Measurements from ENCODE around the gene CHRNB4. TPM values are rescaled to one million over a fixed set of nuclear protein-coding genes. Genes with fewer than 3 reads are reported as not detected.

CHRNB4 gene
- total and polyA plus RNA-seq, 9 donors, result 0.12 to 1.0 (median 0.25) TPM; not detected in 5

GRCh38 chr15:78672285-78673014, 31.4 kb upstream of the CHRNB4 start:
- no peak for TF ChIP-seq CTCF (IDR thresholded peaks at IDR 0.05)
- no peaks in the 10 kb centered on the region for H3K4me1 ChIP-seq (ENCODE audit: insufficient read depth)
- DNase-seq, result no peak
- no peak overlapping the region for H3K4me3 ChIP-seq
- intact Hi-C loops (cut with DNase I), result no loop called here
- H3K36me3 ChIP-seq, result no peaks in the 10 kb centered on the region
- WGBS, 3 donors, result 65 to 69% (median 66%) methylated on average over 9 of the region's 9 CpGs
- H3K9me3 ChIP-seq, result no peaks in the 10 kb centered on the region
- H3K27me3 ChIP-seq, result no peaks in the 10 kb centered on the region
- H3K27ac ChIP-seq, result no peak overlapping the region

DNA sequence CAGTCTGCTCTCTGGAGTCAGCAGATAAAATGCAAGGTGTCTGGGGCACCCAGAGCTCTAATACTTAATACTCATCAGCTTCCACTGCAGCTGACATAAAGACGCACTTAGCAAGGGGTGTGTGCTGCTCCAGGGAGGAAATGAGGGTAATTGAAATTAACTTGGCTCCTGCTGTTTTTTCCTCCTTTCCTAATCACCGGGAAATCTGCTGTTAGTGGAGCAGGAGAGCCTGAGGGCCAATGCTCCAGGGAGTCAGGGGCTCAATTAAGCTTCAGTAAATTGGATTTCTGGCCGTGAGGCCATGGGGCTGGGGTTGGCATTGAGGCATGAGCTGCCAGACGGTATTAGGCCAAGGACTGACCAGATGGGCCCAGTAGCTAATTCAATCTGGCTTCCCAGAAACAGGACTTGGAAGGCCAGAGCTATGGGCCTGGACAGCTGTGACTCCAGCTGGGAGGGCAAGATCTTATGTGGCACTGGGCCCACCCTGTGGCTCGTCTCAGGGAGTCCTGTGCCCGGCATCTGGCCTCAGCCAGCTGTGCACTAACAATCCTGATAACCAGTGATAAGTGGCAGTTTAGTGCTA, 30.7 kb upstream of the CHRNB4 start:
- H3K4me1 ChIP-seq (ENCODE audit: insufficient read depth), result no peaks in the 10 kb centered on the region
- WGBS, 3 donors, result 48 to 63% (median 50%) methylated on average over 6 of the region's 6 CpGs
- no peaks in the 10 kb centered on the region for H3K9me3 ChIP-seq
- intact Hi-C loops (cut with DNase I), result no loop called here
- TF ChIP-seq CTCF (IDR thresholded peaks at IDR 0.05) (no peak), EP300 (IDR thresholded peaks at IDR 0.05) (no peak), POLR2A (IDR thresholded peaks at IDR 0.05) (no peak)
- no peak overlapping the region for H3K4me3 ChIP-seq
- no peak overlapping the region for H3K27ac ChIP-seq
- DNase-seq, result no peak
- no peaks in the 10 kb centered on the region for H3K27me3 ChIP-seq
- H3K36me3 ChIP-seq, result no peaks in the 10 kb centered on the region

- intact Hi-C loops (cut with DNase I), result no loop called here
- Histone ChIP-seq H3K27me3 (no peaks in the 10 kb centered on the region), H3K4me3 (no peak overlapping the region), H3K9me3 (no peaks in the 10 kb centered on the region), H3K27ac (no peak overlapping the region), H3K4me1 (ENCODE audit: insufficient read depth) (no peaks in the 10 kb centered on the region), H3K36me3 (no peaks in the 10 kb centered on the region)
- no peak for DNase-seq
- no peak for TF ChIP-seq POLR2A (IDR thresholded peaks at IDR 0.05)
- TF ChIP-seq CTCF (IDR thresholded peaks at IDR 0.05), result no peak
- no peak for TF ChIP-seq EP300 (IDR thresholded peaks at IDR 0.05)
- 34 to 44% (median 40%) methylated on average over 2 of the region's 2 CpGs for WGBS, 3 donors
Observed at GRCh38 chr15:78668987-78669386, 28.0 kb upstream of the CHRNB4 start.

DNA sequence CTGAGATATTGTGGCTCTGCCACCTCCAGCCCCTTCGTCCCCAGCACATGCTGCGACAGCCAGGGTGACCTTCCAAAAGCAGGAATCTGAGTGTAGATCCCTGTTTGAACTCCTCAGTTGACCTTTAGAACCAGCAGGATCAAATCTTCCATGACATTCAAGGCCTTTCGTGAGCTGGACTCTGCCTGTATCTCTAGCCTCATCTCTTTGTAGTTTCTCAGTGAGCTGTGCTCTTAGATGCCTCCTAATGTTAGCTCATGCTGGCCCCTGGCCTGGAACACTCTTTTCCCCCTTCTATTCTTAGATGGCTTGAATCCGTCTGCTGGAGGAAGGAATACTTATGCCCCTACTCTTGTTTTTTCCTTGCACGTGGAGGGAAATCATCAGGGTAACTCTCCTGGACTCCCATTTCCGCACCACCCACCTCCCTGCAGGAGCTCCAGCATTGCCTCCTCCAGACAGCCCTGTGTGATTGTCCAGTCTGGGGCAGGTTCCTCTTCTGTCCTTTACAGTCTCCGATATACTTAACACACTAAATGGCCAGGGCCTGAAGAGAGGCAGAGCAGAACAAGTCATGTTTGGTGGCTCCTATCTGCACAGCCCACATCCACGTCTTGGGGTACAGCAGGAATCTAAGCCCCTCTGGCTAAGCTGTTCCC, 26.7 kb upstream of the CHRNB4 start:
- no peak for TF ChIP-seq POLR2A (IDR thresholded peaks at IDR 0.05)
- TF ChIP-seq EP300 (IDR thresholded peaks at IDR 0.05), result no peak
- no peak for TF ChIP-seq CTCF (IDR thresholded peaks at IDR 0.05)
- no peaks in the 10 kb centered on the region for H3K9me3 ChIP-seq
- no peak overlapping the region for H3K27ac ChIP-seq
- H3K36me3 ChIP-seq, result no peaks in the 10 kb centered on the region
- no peaks in the 10 kb centered on the region for H3K4me1 ChIP-seq (ENCODE audit: insufficient read depth)
- intact Hi-C loops (cut with DNase I), result no loop called here
- H3K27me3 ChIP-seq, result no peaks in the 10 kb centered on the region
- H3K4me3 ChIP-seq, result no peak overlapping the region
- WGBS, 3 donors, result 84 to 89% (median 86%) methylated on average over 8 of the region's 8 CpGs
- no peak for DNase-seq
